C4-2B (cell line): ENCODE data around the gene LEPR.

Source experiments
- ZFX ChIP-seq: fragments of 450-650 bp; IDR thresholded peaks from 2 replicates; pipeline ENCODE4 v1.6.1; 2017
- TF ChIP-seq, protein P1 (sequence below): fragments of 450-650 bp; conservative IDR thresholded peaks from 2 replicates; pipeline ENCODE4 v1.5.1; 2017; ENCODE audit warnings: mild to moderate bottlenecking

GRCh38 chr1:65458730-65459396 lies 38.4 kb downstream of the LEPR start:
- TF ChIP-seq, protein P1, sequence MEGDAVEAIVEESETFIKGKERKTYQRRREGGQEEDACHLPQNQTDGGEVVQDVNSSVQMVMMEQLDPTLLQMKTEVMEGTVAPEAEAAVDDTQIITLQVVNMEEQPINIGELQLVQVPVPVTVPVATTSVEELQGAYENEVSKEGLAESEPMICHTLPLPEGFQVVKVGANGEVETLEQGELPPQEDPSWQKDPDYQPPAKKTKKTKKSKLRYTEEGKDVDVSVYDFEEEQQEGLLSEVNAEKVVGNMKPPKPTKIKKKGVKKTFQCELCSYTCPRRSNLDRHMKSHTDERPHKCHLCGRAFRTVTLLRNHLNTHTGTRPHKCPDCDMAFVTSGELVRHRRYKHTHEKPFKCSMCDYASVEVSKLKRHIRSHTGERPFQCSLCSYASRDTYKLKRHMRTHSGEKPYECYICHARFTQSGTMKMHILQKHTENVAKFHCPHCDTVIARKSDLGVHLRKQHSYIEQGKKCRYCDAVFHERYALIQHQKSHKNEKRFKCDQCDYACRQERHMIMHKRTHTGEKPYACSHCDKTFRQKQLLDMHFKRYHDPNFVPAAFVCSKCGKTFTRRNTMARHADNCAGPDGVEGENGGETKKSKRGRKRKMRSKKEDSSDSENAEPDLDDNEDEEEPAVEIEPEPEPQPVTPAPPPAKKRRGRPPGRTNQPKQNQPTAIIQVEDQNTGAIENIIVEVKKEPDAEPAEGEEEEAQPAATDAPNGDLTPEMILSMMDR, result no peak
- no peak for TF ChIP-seq ZFX
